ENCODE data around the gene GID8.

GRCh38 chr20:62965363-62965771, 27.4 kb downstream of the GID8 start:
- TF ChIP-seq, protein P1, sequence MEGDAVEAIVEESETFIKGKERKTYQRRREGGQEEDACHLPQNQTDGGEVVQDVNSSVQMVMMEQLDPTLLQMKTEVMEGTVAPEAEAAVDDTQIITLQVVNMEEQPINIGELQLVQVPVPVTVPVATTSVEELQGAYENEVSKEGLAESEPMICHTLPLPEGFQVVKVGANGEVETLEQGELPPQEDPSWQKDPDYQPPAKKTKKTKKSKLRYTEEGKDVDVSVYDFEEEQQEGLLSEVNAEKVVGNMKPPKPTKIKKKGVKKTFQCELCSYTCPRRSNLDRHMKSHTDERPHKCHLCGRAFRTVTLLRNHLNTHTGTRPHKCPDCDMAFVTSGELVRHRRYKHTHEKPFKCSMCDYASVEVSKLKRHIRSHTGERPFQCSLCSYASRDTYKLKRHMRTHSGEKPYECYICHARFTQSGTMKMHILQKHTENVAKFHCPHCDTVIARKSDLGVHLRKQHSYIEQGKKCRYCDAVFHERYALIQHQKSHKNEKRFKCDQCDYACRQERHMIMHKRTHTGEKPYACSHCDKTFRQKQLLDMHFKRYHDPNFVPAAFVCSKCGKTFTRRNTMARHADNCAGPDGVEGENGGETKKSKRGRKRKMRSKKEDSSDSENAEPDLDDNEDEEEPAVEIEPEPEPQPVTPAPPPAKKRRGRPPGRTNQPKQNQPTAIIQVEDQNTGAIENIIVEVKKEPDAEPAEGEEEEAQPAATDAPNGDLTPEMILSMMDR (IDR thresholded peaks at IDR 0.05) = no peak
- no peak for TF ChIP-seq POLR2A (IDR thresholded peaks at IDR 0.05)
- TF ChIP-seq EP300 (IDR thresholded peaks at IDR 0.05) = no peak
- TF ChIP-seq POLR2AphosphoS5 (IDR thresholded peaks at IDR 0.05) = no peak
